HG02642 (cell line): Measurements from ENCODE around the gene ABHD8.

ENCODE experiments used
- ATAC-seq: cut with Tn5 transposase; IDR thresholded peaks from one replicate; pipeline ENCODE4 v1.9.1; 2021; ENCODE audit warnings: mild to moderate bottlenecking; ENCODE audit not compliant: unreplicated experiment, poor library complexity

Gene ABHD8

GRCh38 chr19:17333611-17334413, 30.6 kb upstream of the ABHD8 start:
- no peak for ATAC-seq

- ATAC-seq = no peak
Measured at GRCh38 chr19:17332677-17333581, 29.7 kb upstream of the ABHD8 start.

- ATAC-seq = no peak
Measured at GRCh38 chr19:17332360-17332676, 29.1 kb upstream of the ABHD8 start.

DNA sequence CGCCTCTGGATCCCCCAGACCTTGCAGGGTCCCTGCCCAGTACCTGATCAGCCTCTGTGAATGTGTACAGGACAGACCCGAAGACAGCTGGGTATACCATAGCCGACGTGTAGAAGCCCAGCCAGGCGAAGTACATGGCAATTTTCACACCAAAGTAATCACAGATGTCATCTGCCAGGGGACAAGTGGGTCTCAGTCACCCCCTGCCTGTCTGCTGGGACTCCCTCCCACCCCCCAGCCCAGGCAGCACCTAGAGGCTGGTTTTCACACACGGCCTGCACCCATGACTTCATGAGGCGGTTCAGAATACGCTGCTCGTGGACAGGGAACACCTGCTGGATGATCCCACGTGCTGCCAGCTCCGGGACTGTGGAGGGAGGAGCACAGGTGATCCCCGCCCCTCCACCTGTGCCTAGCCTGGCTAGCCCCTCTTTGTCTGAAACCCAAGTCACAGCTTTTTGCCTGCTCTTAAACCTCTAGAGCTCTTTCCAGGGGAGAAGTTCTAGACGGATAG, 27.9 kb upstream of the ABHD8 start:
- ATAC-seq = no peak

GRCh38 chr19:17330262-17331044, 27.2 kb upstream of the ABHD8 start:
- no peak for ATAC-seq

DNA sequence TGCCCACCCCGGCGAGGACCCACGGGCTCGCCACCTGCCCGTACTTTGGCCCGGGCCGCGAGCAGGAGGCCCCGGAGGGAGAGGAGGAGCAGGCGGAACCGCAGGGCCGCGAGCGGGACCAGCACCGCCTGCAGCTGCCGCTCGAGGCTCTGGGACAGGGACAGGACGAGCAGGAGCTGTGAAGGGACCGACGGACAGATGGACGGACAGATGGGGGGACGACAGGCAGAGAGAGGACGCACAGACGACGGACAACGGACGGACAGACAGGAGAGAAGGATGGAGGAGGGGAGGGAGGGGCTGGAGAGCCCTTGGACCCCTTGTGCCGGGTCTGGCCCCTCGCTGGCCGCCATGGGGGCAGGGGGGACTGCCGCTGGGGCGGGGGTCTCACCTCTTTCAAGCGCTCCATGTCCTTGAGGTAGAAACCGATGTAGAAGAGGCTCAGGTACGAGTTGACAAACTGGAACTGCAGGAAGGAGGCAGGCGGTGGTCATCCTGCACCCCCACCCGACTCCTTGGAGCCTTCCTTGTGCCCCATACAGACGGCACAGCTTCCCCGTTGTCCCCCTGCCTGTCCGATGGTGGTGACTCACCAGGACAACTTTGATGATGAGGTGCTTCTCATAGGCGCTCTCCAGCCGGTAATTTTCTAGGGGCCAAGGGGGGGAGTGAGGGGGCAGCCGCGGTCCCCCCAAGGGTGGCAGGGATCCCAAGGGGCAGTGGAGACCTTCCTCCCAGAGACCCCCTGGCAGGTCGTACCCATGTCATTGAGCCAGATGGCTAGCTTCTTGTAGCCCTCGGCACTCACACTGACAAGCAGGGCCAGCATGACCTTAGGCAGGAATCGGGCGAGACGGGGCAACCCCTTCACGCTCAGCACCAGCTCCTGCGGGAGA, 26.4 kb upstream of the ABHD8 start:
- no peak for ATAC-seq

- ATAC-seq = no peak
Measured at GRCh38 chr19:17328517-17329365, 25.5 kb upstream of the ABHD8 start.

DNA sequence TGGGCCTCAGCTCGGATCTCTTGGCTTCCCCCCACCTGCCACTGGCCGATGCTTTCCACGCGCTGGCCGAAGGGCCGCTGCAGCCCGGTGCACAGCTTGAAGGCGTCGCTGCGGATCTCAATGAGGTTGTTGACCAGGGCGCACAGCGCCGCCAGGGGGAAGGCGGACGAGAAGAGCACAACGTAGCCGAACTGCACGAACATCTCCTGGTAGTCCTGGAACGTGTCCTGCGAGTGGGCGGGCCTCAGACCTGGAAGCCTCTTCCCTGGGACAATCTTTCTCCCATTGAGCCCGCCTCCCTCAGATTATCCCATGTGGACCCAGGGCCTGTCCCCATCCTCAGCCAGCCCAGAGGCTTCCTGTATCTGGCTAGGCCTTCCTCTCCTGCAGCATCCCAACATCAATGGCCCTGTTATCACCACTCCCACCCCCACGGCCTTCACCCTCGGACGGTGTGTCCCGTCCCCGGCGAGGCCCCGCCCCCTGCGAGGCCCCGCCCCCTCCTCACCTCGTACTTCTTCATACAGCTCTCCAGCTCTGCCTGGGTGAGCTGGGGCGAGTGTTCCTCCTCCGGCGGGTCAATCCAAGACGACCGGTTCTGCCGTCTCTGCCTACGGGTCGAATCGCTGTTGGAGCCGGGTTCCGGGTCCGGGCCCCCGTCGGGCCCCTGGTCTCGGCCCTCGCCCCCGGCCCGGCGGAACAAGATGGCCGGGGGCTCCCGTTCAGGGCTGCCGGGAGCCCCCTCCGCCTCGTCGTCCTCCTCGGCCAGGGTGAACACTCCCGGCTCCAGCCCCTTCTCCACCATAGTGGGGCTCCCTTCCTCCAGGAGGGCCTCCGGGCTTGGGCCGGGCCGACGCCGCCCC, 24.7 kb upstream of the ABHD8 start:
- no peak for ATAC-seq

- no peak for ATAC-seq
Measured at GRCh38 chr19:17327068-17327653, 23.9 kb upstream of the ABHD8 start.

- no peak for ATAC-seq
Measured at GRCh38 chr19:17326595-17326966, 23.4 kb upstream of the ABHD8 start.

- no peak for ATAC-seq
Measured at GRCh38 chr19:17325881-17326594, 22.8 kb upstream of the ABHD8 start.

DNA sequence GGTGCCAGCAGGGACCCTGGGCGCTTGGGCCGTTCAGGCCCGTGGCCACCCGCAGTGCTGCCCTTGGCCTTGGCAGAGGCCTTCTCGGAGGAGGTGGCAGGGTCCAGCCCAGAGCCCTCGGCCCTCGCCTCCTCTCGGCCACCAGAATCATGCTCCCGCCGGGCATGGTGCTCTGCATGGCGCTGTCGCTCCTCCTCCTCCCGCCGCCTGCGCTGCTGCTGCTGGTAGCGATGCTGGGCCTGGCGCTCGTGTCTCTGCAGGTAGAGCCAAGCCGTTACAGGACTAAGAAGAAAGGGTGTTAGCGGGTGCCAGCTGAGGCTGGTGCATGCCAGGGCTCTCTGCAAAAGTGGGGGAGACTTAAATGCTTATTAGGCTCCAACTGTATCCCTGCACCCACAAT, 21.9 kb upstream of the ABHD8 start:
- no peak for ATAC-seq

DNA sequence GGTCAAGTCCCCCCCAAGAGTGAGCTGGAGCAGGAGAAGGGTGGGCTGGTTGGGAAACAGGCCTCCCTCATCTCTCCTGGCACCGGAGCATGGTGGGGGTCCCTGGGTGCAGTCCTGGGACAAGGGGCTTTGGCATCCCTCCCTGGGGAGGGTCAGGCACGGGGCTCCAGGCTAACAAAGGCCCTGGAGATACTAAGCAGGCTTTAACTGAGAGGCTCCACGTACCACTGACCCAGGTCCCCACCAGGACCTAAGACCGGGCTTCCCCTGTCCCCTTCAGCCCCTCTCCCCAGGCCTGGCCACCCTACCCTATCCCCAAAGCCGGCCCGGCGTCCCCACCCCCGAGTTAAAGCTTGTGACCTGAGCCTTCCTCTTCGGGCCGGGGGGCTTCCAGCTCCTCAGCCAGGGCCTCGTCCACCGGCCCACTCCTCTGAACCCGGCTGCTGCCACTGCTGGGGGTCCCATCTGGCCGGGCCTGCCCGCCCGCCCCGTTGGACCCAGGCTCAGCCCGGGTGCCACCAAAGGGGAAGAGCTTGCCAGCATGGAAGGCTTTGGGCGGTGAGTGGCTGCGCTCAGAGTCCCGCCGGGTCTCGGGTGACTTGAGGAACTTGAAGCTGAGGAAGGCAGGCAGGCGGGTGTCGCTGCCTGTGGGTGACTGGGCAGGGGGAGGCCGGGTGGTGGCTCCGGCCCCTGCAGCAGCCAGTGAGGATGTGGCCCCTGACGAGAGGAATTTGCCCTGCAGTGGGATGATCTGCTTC, 21.3 kb upstream of the ABHD8 start:
- no peak for ATAC-seq

DNA sequence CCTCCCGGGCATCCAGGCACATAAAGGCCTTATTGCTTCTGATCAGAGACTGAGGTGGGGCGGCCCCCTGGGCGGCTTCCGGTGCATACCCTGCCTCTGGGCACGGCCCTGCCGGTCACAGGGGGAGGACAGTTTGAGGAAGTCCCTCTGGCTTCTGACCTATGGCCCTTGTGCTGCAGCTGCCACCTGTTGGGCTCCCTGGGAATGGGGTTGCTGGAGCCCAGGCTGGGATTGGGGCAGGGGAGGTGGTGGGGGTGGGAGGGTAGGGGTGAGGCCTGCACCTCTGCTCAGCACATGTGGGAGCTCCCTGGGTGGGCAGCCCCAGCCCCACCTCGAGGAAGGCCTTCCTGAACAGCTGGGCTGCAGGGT, 20.7 kb upstream of the ABHD8 start:
- ATAC-seq = no peak

DNA sequence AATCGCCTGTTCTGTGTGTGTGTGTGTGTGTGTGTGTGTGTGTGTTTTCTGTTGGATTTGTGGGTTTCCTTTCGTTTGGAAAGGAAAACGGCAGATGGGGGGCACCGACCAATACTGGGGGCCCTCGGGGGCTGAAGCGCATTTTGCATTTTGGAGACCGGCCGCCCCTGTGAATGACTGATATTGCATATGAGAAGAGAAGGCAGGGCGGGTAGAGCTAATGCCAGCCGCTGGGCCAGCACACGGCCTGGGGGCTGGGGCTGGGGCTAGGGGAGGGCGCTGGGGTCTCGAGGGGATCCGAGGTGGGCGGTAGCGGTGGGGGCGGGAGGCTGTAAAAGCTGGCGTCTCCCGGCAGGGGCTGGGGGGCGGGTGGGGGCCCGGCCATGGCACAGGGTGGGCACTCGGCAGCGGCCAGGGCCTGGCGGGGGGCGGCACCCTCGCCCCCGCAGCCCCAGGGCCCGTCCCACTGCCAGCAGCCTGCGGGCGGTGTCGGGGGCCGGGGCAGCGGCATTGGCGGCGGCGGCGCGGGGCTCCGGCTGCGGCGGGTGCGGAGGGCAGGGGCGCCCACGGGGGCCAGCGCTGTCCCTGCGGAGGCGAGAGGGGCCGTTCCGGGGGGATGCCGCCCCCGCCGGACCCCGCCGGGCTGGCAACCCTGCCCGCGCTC, 20.2 kb upstream of the ABHD8 start:
- no peak for ATAC-seq

GRCh38 chr19:17322854-17323253, 19.6 kb upstream of the ABHD8 start:
- no peak for ATAC-seq
